ENCODE results near the gene ZNF211. TPM values are rescaled to one million over a fixed set of nuclear protein-coding genes. Genes with fewer than 3 reads are reported as not detected.

The ZNF211 gene
- total RNA-seq, 1 donor from 2014 or later: 12.5 TPM

- Histone ChIP-seq H3K27ac (ENCODE audit: low read depth, low read length) (no peak overlapping the region), H3K9me3 (ENCODE audit: control insufficient read depth in 3 of 3, low read length in 3 of 3) (peaks cover 0 to 7% (median 5%) of the 10 kb centered on the region in 3 donors), H3K36me3 (ENCODE audit: control insufficient read depth in 3 of 3, insufficient read depth in 3 of 3, low read length in 3 of 3) (no peaks in the 10 kb centered on the region), H3K27me3 (ENCODE audit: control insufficient read depth in 3 of 3, insufficient read depth in 3 of 3, low read length in 3 of 3) (no peaks in the 10 kb centered on the region), H3K9ac (ENCODE audit: low read depth in 1 of 3, low read length in 3 of 3) (no peak overlapping the region), H3K4me3 (ENCODE audit: low read length in 3 of 3) (peak overlapping the region in 1 of 3 donors; percentile 53), H3K4me1 (ENCODE audit: control insufficient read depth in 3 of 3, insufficient read depth in 3 of 3, low read length in 3 of 3) (no peaks in the 10 kb centered on the region)
Observed at GRCh38 chr19:57651654-57651996, 18.7 kb downstream of the ZNF211 start.

- Histone ChIP-seq H3K9ac (ENCODE audit: low read depth in 1 of 3, low read length in 3 of 3) (no peak overlapping the region), H3K27ac (ENCODE audit: low read depth, low read length) (no peak overlapping the region), H3K9me3 (ENCODE audit: control insufficient read depth in 3 of 3, low read length in 3 of 3) (peaks cover 0 to 7% (median 5%) of the 10 kb centered on the region in 3 donors), H3K4me3 (ENCODE audit: low read length in 3 of 3) (no peak overlapping the region), H3K4me1 (ENCODE audit: control insufficient read depth in 3 of 3, insufficient read depth in 3 of 3, low read length in 3 of 3) (no peaks in the 10 kb centered on the region), H3K27me3 (ENCODE audit: control insufficient read depth in 3 of 3, insufficient read depth in 3 of 3, low read length in 3 of 3) (no peaks in the 10 kb centered on the region), H3K36me3 (ENCODE audit: control insufficient read depth in 3 of 3, insufficient read depth in 3 of 3, low read length in 3 of 3) (no peaks in the 10 kb centered on the region)
Observed at GRCh38 chr19:57653689-57654088, 20.7 kb downstream of the ZNF211 start.

- H3K9me3 ChIP-seq (ENCODE audit: control insufficient read depth in 3 of 3, low read length in 3 of 3): peaks cover 0 to 7% (median 5%) of the 10 kb centered on the region in 3 donors
- H3K4me1 ChIP-seq (ENCODE audit: control insufficient read depth in 3 of 3, insufficient read depth in 3 of 3, low read length in 3 of 3): no peaks in the 10 kb centered on the region
- H3K27ac ChIP-seq (ENCODE audit: low read depth, low read length): no peak overlapping the region
- no peaks in the 10 kb centered on the region for H3K27me3 ChIP-seq (ENCODE audit: control insufficient read depth in 3 of 3, insufficient read depth in 3 of 3, low read length in 3 of 3)
- H3K4me3 ChIP-seq (ENCODE audit: low read length in 3 of 3): no peak overlapping the region
- H3K36me3 ChIP-seq (ENCODE audit: control insufficient read depth in 3 of 3, insufficient read depth in 3 of 3, low read length in 3 of 3): no peaks in the 10 kb centered on the region
- no peak overlapping the region for H3K9ac ChIP-seq (ENCODE audit: low read depth in 1 of 3, low read length in 3 of 3)
Observed at GRCh38 chr19:57655443-57655842, 22.5 kb downstream of the ZNF211 start.

GRCh38 chr19:57656346-57656745 lies 23.4 kb downstream of the ZNF211 start:
- no peak overlapping the region for H3K4me3 ChIP-seq (ENCODE audit: low read length in 3 of 3)
- H3K27ac ChIP-seq (ENCODE audit: low read depth, low read length): no peak overlapping the region
- no peaks in the 10 kb centered on the region for H3K4me1 ChIP-seq (ENCODE audit: control insufficient read depth in 3 of 3, insufficient read depth in 3 of 3, low read length in 3 of 3)
- no peaks in the 10 kb centered on the region for H3K36me3 ChIP-seq (ENCODE audit: control insufficient read depth in 3 of 3, insufficient read depth in 3 of 3, low read length in 3 of 3)
- H3K9me3 ChIP-seq (ENCODE audit: control insufficient read depth in 3 of 3, low read length in 3 of 3): peaks cover 0 to 7% (median 5%) of the 10 kb centered on the region in 3 donors
- no peak overlapping the region for H3K9ac ChIP-seq (ENCODE audit: low read depth in 1 of 3, low read length in 3 of 3)
- H3K27me3 ChIP-seq (ENCODE audit: control insufficient read depth in 3 of 3, insufficient read depth in 3 of 3, low read length in 3 of 3): no peaks in the 10 kb centered on the region

GRCh38 chr19:57664269-57665127 lies 31.5 kb downstream of the ZNF211 start:
- H3K9ac ChIP-seq (ENCODE audit: low read depth in 1 of 3, low read length in 3 of 3): peak overlapping the region; percentile 23 to 54 (median 51)
- H3K27ac ChIP-seq (ENCODE audit: low read depth, low read length): no peak overlapping the region
- H3K9me3 ChIP-seq (ENCODE audit: control insufficient read depth in 3 of 3, low read length in 3 of 3): no peaks in the 10 kb centered on the region
- H3K4me3 ChIP-seq (ENCODE audit: low read length in 3 of 3): peak overlapping the region; percentile 60 to 71 (median 61)
- no peaks in the 10 kb centered on the region for H3K36me3 ChIP-seq (ENCODE audit: control insufficient read depth in 3 of 3, insufficient read depth in 3 of 3, low read length in 3 of 3)
- peaks cover 4 to 13% (median 6%) of the 10 kb centered on the region in 3 donors for H3K4me1 ChIP-seq (ENCODE audit: control insufficient read depth in 3 of 3, insufficient read depth in 3 of 3, low read length in 3 of 3)
- peaks cover 0 to 17% (median 4%) of the 10 kb centered on the region in 3 donors for H3K27me3 ChIP-seq (ENCODE audit: control insufficient read depth in 3 of 3, insufficient read depth in 3 of 3, low read length in 3 of 3)

- no peak overlapping the region for H3K4me3 ChIP-seq (ENCODE audit: low read length in 3 of 3)
- H3K27ac ChIP-seq (ENCODE audit: low read depth, low read length): no peak overlapping the region
Observed at GRCh38 chr19:57665261-57665806, 32.4 kb downstream of the ZNF211 start.

GRCh38 chr19:57667228-57667627 lies 34.3 kb downstream of the ZNF211 start:
- Histone ChIP-seq H3K4me3 (ENCODE audit: low read length in 3 of 3) (no peak overlapping the region), H3K9ac (ENCODE audit: low read depth in 1 of 3, low read length in 3 of 3) (no peak overlapping the region), H3K36me3 (ENCODE audit: control insufficient read depth in 3 of 3, insufficient read depth in 3 of 3, low read length in 3 of 3) (no peaks in the 10 kb centered on the region), H3K9me3 (ENCODE audit: control insufficient read depth in 3 of 3, low read length in 3 of 3) (peaks cover 0 to 2% (median 0%) of the 10 kb centered on the region in 3 donors), H3K27ac (ENCODE audit: low read depth, low read length) (no peak overlapping the region), H3K4me1 (ENCODE audit: control insufficient read depth in 3 of 3, insufficient read depth in 3 of 3, low read length in 3 of 3) (peaks cover 4 to 13% (median 6%) of the 10 kb centered on the region in 3 donors), H3K27me3 (ENCODE audit: control insufficient read depth in 3 of 3, insufficient read depth in 3 of 3, low read length in 3 of 3) (peaks cover 0 to 19% (median 4%) of the 10 kb centered on the region in 3 donors)

More at GRCh38 chr19:57665261-57665806, 32.4 kb downstream of the ZNF211 start:
- H3K27me3 ChIP-seq (ENCODE audit: control insufficient read depth in 3 of 3, insufficient read depth in 3 of 3, low read length in 3 of 3): peaks cover 0 to 17% (median 4%) of the 10 kb centered on the region in 3 donors
- peaks cover 4 to 13% (median 6%) of the 10 kb centered on the region in 3 donors for H3K4me1 ChIP-seq (ENCODE audit: control insufficient read depth in 3 of 3, insufficient read depth in 3 of 3, low read length in 3 of 3)
- no peaks in the 10 kb centered on the region for H3K36me3 ChIP-seq (ENCODE audit: control insufficient read depth in 3 of 3, insufficient read depth in 3 of 3, low read length in 3 of 3)
- H3K9ac ChIP-seq (ENCODE audit: low read depth in 1 of 3, low read length in 3 of 3): no peak overlapping the region
- H3K9me3 ChIP-seq (ENCODE audit: control insufficient read depth in 3 of 3, low read length in 3 of 3): no peaks in the 10 kb centered on the region

GRCh38 chr19:57668635-57669034 lies 35.7 kb downstream of the ZNF211 start, which contains the start of gene ZSCAN4:
Gene ZSCAN4 (plus strand): TSS chr19:57668935. CDS start chr19:57676146, 7,211 bp downstream.
- no peak within 1 kb of the TSS for H3K4me3 ChIP-seq (ENCODE audit: low read length in 3 of 3)
- peaks cover 4 to 13% (median 6%) of the 10 kb centered on the region in 3 donors for H3K4me1 ChIP-seq (ENCODE audit: control insufficient read depth in 3 of 3, insufficient read depth in 3 of 3, low read length in 3 of 3)
- peaks cover 0 to 15% (median 0%) of the 10 kb centered on the region in 3 donors for H3K27me3 ChIP-seq (ENCODE audit: control insufficient read depth in 3 of 3, insufficient read depth in 3 of 3, low read length in 3 of 3)
- peaks cover 0 to 2% (median 0%) of the 10 kb centered on the region in 3 donors for H3K9me3 ChIP-seq (ENCODE audit: control insufficient read depth in 3 of 3, low read length in 3 of 3)
- H3K9ac ChIP-seq (ENCODE audit: low read depth in 1 of 3, low read length in 3 of 3): no peak within 1 kb of the TSS
- H3K36me3 ChIP-seq (ENCODE audit: control insufficient read depth in 3 of 3, insufficient read depth in 3 of 3, low read length in 3 of 3): no peaks in the 10 kb centered on the region
- no peak within 1 kb of the TSS for H3K27ac ChIP-seq (ENCODE audit: low read depth, low read length)

- Histone ChIP-seq H3K36me3 (ENCODE audit: control insufficient read depth in 3 of 3, insufficient read depth in 3 of 3, low read length in 3 of 3) (no peaks in the 10 kb centered on the region), H3K9ac (ENCODE audit: low read depth in 1 of 3, low read length in 3 of 3) (no peak overlapping the region), H3K27ac (ENCODE audit: low read depth, low read length) (no peak overlapping the region), H3K4me1 (ENCODE audit: control insufficient read depth in 3 of 3, insufficient read depth in 3 of 3, low read length in 3 of 3) (no peaks in the 10 kb centered on the region), H3K4me3 (ENCODE audit: low read length in 3 of 3) (no peak overlapping the region), H3K27me3 (ENCODE audit: control insufficient read depth in 3 of 3, insufficient read depth in 3 of 3, low read length in 3 of 3) (peaks cover 0 to 7% (median 0%) of the 10 kb centered on the region in 3 donors), H3K9me3 (ENCODE audit: control insufficient read depth in 3 of 3, low read length in 3 of 3) (peaks cover 0 to 2% (median 0%) of the 10 kb centered on the region in 3 donors)
Observed at GRCh38 chr19:57671124-57671895, 38.3 kb downstream of the ZNF211 start.

All from skeletal muscle tissue (tissue), 4 donors.